ENCODE measurements around the gene UPK3BL2. TPM values are rescaled to one million over a fixed set of nuclear protein-coding genes. Genes with fewer than 3 reads are reported as not detected.
"Not testable (repeated sequence)": the region's sequence is repeated elsewhere in the genome, so short reads cannot be mapped to it uniquely, and the experiment has no call there.

Gene UPK3BL2
- total RNA-seq, 1 donor: 0.27 TPM

DNA sequence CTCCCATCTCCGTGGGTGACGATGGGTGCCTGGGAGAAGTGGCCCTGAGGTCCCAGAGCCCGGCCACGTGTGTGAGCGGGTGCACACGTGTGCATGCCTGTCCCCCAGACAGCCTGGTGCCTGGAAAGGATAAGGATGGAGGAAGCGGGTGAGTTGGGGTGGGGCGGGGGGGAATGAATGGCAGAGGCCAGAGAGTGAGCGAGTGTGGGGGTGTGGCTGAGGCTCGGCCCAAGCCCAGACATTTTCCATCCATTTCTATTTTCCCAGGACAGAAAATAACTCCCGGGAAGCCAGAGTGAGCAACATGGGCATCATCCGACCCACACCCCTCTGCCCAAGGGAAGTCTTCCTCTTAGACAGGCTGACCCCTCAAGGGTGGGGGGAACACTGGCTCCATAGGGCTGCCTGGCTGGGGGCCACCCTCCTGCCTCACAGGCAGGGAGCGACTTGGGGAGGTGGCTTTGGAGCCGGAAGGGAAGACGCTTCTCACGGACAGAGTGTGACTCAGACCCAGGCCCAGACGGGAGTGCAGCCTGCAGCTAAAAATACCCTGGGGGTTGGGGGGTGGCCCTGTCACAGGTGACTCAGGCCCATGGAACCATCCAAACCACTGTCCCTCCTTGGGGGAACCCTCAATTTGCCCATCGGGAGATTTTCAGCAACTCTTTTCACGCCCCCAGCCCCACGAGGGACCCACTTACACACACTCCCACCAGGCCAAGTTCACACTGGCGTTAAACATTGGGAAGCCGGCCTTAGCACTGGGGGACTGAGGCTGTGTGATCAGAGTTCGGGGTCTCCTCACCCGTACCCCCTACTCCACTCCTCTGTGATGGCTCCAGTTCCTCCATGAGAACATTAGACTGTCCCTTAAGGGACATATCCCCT is 38.0 kb downstream of the UPK3BL2 start:
- H3K4me3 ChIP-seq (ENCODE audit: low read depth, low read length); DNase-seq (ENCODE audit: low read depth): not testable (repeated sequence)

DNA sequence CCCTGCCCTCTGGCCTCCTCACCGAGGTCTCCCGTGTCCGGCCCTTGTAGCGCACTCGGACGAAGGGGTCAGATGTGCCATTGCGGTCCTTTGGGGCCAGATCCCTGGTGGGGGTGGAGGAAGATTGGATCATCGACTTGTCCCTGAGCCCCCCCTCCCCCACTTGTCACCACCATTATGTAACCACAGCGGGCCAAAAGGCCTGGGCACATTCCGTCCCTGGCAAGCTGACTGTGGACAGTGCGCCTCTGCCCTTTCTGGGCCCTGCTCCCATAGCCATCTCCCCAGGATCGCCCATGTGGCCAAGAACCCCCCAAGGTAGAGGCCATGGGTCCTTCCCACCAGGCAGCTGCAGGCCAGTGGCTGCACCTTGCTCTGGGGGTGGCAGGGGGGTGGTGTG is 40.4 kb downstream of the UPK3BL2 start:
- H3K4me3 ChIP-seq (ENCODE audit: low read depth, low read length); DNase-seq (ENCODE audit: low read depth): not testable (repeated sequence)

DNA sequence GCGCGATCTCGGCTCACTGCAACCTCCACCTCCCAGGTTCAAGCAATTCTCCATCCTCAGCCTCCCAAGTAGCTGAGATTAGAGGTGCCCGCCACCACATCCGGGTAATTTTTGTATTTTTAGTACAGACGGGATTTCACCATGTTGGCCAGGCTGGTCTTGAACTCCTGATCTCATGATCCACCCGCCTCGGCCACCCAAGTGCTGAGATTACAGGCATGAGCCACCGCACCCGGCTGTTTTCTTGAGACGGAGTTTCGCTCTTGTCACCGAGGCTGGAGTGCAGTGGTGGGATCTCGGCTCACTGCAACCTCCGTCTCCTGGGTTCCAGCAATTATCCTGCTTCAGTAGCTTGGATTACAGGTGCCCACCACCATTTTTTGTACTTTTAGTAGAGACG is 45.2 kb downstream of the UPK3BL2 start:
- not testable (repeated sequence) for DNase-seq (ENCODE audit: low read depth); H3K4me3 ChIP-seq (ENCODE audit: low read depth, low read length)

DNA sequence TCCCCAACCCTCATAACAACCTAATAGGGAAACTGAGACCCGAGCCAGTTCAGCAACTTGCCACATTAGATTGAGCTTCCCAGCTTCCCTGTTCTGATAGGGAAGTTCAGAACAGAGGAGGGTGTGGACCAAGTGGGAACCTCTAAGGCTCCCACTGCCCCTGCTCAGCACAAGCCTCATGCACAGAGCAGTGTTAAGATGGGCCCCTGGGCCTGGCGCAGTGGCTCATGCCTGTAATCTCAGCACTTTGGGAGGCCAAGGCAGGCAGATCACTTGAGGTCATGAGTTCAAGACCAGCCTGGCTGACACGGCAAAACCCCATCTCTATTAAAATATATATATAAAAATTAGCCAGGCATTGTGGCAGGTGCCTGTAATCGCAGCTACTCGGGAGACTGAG is 46.2 kb downstream of the UPK3BL2 start:
- DNase-seq (ENCODE audit: low read depth); H3K4me3 ChIP-seq (ENCODE audit: low read depth, low read length): not testable (repeated sequence)

DNA sequence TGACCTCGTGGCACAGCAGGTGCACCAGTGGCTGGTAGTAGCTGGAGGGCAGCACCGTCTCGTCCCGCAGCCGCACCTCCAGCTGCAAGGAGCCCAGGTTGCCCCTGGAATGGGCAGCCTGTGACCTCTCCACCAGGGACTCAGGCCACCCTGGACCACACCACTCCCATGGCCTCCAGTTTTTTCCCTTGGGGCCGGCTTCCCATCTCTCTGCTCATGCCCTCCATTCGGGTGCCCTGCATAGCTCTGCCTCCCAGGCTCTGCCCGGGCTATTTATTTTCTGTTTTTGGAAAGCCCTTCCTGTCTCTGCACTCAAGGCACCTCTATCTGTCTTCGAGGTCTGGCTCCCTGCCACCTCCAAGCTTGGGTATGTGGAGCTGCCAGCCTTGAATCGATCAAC is 46.6 kb downstream of the UPK3BL2 start:
- H3K4me3 ChIP-seq (ENCODE audit: low read depth, low read length); DNase-seq (ENCODE audit: low read depth): not testable (repeated sequence)

DNA sequence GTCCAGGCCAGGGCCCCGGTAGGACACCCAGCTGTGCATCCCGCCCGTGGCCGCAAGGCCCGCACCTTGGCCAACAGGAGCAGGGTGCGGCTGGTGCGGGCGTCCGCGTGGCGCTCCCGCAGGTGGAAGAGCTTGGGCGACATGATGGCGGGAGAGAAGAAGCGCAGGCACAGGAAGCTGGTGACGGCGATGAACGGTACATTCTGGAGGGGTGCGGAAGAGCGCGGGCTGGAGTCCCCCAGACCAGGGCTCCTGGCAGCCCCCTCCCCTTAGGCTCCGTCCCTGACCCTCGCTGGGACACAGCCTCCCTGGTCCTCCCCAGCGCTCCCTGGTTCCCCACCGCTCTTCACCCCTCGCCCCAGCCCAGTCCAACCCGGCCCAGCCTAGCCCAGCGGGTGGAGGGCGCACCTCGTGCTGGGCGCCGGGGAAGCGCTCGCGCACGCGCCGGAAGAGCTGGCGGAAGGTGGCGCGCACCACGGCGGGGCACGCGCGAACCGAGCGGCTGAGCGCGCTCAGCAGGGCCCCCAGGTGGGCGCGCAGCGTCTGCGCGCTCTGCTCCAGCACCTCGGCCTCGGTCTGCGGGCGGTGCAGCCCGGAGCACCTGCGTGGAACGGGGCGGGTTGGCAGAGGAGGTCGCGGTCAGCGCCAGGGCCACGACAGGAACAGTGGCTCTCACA is 48.9 kb downstream of the UPK3BL2 start:
- DNase-seq (ENCODE audit: low read depth); H3K4me3 ChIP-seq (ENCODE audit: low read depth, low read length): not testable (repeated sequence)

DNA sequence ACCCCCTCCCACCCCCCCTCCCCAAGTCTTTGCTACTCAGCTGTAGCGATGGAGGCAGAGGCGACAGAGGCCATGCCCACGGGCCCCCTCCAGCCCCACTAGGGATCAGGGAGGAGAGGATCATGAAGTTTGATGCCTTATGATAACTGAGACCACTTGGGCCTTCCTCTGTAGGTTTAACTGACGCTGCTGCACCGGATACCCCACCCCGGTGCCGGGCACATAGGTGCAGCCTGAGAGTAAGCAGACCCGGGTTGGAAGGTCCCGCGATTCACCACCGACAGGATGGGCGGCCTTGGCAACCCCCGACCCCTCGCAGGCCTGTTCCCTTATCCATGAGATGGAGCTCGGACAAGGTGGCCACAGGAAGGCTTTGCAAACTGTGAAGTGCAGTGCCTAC is 49.5 kb downstream of the UPK3BL2 start:
- not testable (repeated sequence) for DNase-seq (ENCODE audit: low read depth); H3K4me3 ChIP-seq (ENCODE audit: low read depth, low read length)

DNA sequence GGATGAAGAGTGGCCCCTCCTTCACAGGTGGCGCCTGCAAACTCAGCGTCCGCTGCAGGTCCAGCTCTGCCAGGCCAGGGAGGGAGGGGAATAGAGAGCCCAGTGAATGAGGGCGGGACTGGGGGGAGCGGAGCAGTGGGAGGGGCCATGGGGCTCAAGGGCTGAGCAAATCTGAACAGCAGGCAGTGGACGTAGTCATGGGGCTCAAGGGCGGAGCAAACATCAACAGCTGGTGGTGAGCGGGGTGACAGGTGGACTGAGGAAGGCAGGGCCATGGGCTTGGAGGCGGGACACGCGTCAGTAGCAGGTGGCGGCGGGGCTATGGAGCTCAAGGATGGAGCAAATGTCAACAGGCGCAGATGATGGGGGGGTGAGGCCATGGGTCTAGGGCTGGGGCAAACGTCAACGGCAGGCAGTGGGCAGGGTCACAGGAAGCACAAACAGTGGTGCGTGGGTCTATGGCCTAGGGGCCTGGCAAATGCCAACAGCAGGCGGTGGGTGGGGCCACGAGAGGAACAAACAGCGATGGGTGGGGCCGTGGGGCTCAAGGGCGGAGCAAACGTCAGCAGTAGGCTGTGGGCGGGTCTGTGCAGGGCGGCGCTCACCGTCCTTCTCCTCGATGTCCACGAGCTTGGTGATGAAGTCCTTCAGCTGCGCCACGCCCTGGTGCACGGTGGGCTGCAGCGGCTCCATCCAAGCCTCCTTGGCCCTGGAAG is 50.1 kb downstream of the UPK3BL2 start:
- not testable (repeated sequence) for DNase-seq (ENCODE audit: low read depth)

DNA sequence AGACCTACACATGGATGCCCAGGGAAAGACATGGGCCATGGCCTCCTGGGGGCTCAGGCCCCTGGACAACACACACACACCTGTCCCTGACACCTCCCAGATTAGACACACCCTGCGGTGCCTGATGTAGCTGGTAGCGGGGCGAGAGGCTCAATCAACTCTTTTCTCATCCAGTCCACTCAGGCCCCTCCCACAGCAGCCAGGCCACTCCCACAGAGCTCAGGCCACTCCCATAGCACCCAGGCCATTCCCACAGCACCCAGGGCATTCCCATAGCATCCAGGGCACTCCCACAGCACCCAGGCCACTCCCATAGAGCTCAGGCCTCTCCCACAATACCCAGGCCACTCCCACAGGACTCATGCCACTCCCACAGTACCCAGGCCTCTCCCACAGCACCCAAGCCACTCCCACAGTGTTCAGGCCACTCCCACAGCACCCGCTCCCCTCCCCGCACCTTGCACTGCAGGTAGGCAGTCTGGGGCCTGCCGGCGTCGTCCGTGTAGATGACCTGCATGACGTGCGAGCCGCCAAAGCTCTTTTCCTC is 52.9 kb downstream of the UPK3BL2 start:
- DNase-seq (ENCODE audit: low read depth); H3K4me3 ChIP-seq (ENCODE audit: low read depth, low read length): not testable (repeated sequence)

More for the DNA sequence above, 50.1 kb downstream of the UPK3BL2 start:
- not testable (repeated sequence) for H3K4me3 ChIP-seq (ENCODE audit: low read depth, low read length)

Other genes with a start within 250 kb of the UPK3BL2 start
- gene SPDYE6, start 187.3 kb downstream of the UPK3BL2 start, total RNA-seq (ENCODE audit: low replicate concordance): not detected in 2 replicates
- 12.4 and 49.6 TPM in 2 replicates for gene PRKRIP1, start 147.3 kb downstream of the UPK3BL2 start, total RNA-seq (ENCODE audit: low replicate concordance)
- gene ORAI2, start 110.1 kb downstream of the UPK3BL2 start, total RNA-seq (ENCODE audit: low replicate concordance): 31.8 and 44.1 TPM in 2 replicates
- 8.0 and 15.9 TPM in 2 replicates for gene ALKBH4, start 78.8 kb downstream of the UPK3BL2 start, total RNA-seq (ENCODE audit: low replicate concordance)
- 18.6 and 35.7 TPM in 2 replicates for gene LRWD1, start 78.7 kb downstream of the UPK3BL2 start, total RNA-seq (ENCODE audit: low replicate concordance)
- 13.0 and 34.0 TPM in 2 replicates for gene POLR2J, start 64.8 kb downstream of the UPK3BL2 start, total RNA-seq (ENCODE audit: low replicate concordance)
- 4.6 TPM in 2 replicates for gene RASA4B, start 25.9 kb downstream of the UPK3BL2 start, total RNA-seq (ENCODE audit: low replicate concordance)
- 0.16 TPM in 1 of 2 replicates, not detected in the other for gene SPDYE2, start 7.5 kb upstream of the UPK3BL2 start, total RNA-seq (ENCODE audit: low replicate concordance)
- 12.5 and 28.3 TPM in 2 replicates for gene POLR2J3, start 28.9 kb upstream of the UPK3BL2 start, total RNA-seq (ENCODE audit: low replicate concordance)
- gene RASA4, start 73.1 kb upstream of the UPK3BL2 start, total RNA-seq (ENCODE audit: low replicate concordance): 11.1 and 15.1 TPM in 2 replicates
- gene UPK3BL1, start 99.1 kb upstream of the UPK3BL2 start, total RNA-seq (ENCODE audit: low replicate concordance): 1.5 and 3.2 TPM in 2 replicates
- 0.16 TPM in 1 of 2 replicates, not detected in the other for gene SPDYE2B, start 106.6 kb upstream of the UPK3BL2 start, total RNA-seq (ENCODE audit: low replicate concordance)
- 3.3 and 11.4 TPM in 2 replicates for gene POLR2J2, start 128.0 kb upstream of the UPK3BL2 start, total RNA-seq (ENCODE audit: low replicate concordance)
- 8.4 and 35.3 TPM in 2 replicates for gene FAM185A, start 205.3 kb upstream of the UPK3BL2 start, total RNA-seq (ENCODE audit: low replicate concordance)